Activated naive CD4-positive, alpha-beta T cell treated with anti-CD3 and anti-CD28 coated beads, Interleukin-2, amount 10 ng/mL, durations not matched to agents 7 days and 5 days (primary cell): ENCODE measurements around the gene GNG14.
A peak's percentile ranks its signal among the peaks of the same experiment; 100 is the strongest.
"Not testable (repeated sequence)": the region's sequence is repeated elsewhere in the genome, so short reads cannot be mapped to it uniquely, and the experiment has no call there.

Source experiments
- CTCF ChIA-PET: fragments of 350-600 bp; sonication (Branson Sonifier 250); formaldehyde crosslinking; loops from one replicate; lab custom pipeline; 2021; ENCODE audit warnings: antibody characterized with exemption; lab: Charles Lee
- DNase-seq: peaks from one replicate; pipeline ENCODE4 v3.0.0-alpha.2; 2020
- H3K27ac Mint-ChIP-seq: one replicate; pipeline ENCODE4 v1.8.0; 2021; ENCODE audit warnings: mild to moderate bottlenecking, moderate library complexity, mixed read lengths
- H3K27me3 Mint-ChIP-seq: one replicate; pipeline ENCODE4 v1.8.0; 2021; ENCODE audit warnings: mild to moderate bottlenecking, mixed read lengths
- H3K36me3 Mint-ChIP-seq: one replicate; pipeline ENCODE4 v1.8.0; 2021; ENCODE audit warnings: mixed read lengths
- H3K4me1 Mint-ChIP-seq: one replicate; pipeline ENCODE4 v1.8.0; 2021; ENCODE audit warnings: mixed read lengths
- H3K4me3 Mint-ChIP-seq: one replicate; pipeline ENCODE4 v1.8.0; 2021; ENCODE audit warnings: mild to moderate bottlenecking, moderate library complexity, mixed read lengths
- H3K9me3 Mint-ChIP-seq: one replicate; pipeline ENCODE4 v1.8.0; 2021; ENCODE audit warnings: mixed read lengths

The GNG14 gene

DNA sequence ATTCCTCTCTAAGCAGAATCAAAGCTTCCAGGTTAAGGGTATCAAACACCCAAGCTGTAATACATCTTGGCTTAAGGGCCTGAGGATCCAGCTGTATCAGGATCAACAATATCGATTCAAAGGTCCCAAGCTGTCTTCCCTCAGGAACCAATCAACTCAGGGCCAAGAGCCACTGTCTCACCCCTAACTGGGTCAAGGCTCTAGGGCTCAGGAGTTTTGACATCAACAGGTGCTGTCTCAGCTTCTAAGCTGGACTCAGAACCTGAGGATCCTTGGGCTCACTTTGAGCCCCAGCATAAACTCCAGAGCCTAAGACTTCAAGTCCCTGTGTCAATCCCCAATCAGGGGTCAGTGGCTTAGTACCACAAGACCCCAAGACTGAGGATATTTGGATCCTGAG is 7.7 kb downstream of the GNG14 start:
- DNase-seq, result no peak
- Mint-ChIP-seq H3K36me3 (peaks cover 8% of the 10 kb centered on the region), H3K4me3 (peak overlapping the region; percentile 88), H3K9me3 (no peaks in the 10 kb centered on the region), H3K4me1 (peaks cover 24% of the 10 kb centered on the region), H3K27ac (no peak overlapping the region), H3K27me3 (no peaks in the 10 kb centered on the region)
- CTCF ChIA-PET, result interaction anchor here (0.8 to 0.9 kb wide), 3 partner anchors 17 to 26 kb away, joined by 3 to 4 read pairs (median 4); no protein-coding TSS in a partner anchor

GRCh38 chr19:12695997-12696365 is 8.2 kb downstream of the GNG14 start:
- H3K9me3 Mint-ChIP-seq, result no peaks in the 10 kb centered on the region
- no peaks in the 10 kb centered on the region for H3K27me3 Mint-ChIP-seq
- H3K4me1 Mint-ChIP-seq, result peaks cover 24% of the 10 kb centered on the region
- H3K27ac Mint-ChIP-seq, result peak overlapping the region; percentile 97
- peaks cover 12% of the 10 kb centered on the region for H3K36me3 Mint-ChIP-seq
- H3K4me3 Mint-ChIP-seq, result peak overlapping the region; percentile 88
- CTCF ChIA-PET, result interaction anchor here (0.8 kb wide), 1 partner anchor 19 kb away, joined by 4 read pairs; no protein-coding TSS in a partner anchor
- DNase-seq, result peak; percentile 49

DNA sequence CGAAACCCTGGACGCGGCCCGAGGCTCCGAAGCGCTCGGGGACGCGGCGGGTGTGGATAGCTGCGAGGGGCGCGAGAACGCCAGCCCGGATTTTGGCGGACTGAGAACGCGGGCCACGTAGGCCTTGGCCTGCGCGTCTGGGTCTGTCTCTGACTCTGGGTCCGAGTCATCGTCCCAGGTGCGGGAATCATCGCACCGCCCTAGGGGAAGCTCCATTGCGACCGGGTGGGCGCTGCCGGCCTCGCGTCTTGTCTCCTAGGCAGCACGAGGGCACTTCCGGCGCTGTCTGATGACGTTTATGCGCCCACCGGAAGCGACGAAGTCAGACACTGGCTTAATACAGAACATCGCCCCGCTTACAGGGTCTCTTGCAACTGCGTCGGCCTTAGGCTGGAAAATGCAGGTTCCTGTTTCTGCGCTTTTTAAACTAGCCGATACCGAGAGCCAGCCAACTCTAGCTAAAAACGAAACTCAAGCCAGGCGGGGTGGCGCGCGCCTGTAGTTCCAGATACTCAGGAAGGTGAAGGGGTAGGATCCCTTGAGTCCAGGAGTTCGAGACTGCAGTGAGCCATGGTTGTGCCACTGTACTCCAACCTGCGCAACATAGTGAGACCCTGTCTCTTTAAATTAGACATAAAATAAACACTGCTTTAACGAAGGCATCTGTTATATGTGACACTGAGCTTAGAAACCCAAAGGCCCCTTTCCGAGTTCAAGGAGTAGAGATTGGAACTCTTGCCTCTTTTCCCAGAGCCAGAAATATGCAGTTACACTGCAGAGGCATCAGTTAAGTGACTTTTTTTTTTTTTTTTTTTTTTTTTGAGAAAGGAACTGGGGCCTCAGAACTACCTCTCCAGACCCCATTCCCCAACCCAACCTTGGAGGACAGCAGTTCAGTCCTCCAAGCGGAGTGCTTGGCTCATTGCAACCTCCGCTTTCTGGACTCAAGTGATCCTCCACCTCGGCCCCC is 8.9 kb downstream of the GNG14 start, which contains the start of gene FBXW9:
TSS of gene FBXW9 (minus strand) at position 266 of the 970 bp plus-strand sequence. CDS start at position 216, 50 bp downstream.
- H3K4me3 Mint-ChIP-seq, result peak within 1 kb of the TSS; percentile 88
- no peaks in the 10 kb centered on the region for H3K9me3 Mint-ChIP-seq
- peaks cover 24% of the 10 kb centered on the region for H3K4me1 Mint-ChIP-seq
- H3K27ac Mint-ChIP-seq, result peak within 1 kb of the TSS; percentile 97
- peak; percentile 99 for DNase-seq
- no peaks in the 10 kb centered on the region for H3K27me3 Mint-ChIP-seq
- CTCF ChIA-PET, result no interaction called here
- peaks cover 12% of the 10 kb centered on the region for H3K36me3 Mint-ChIP-seq

DNA sequence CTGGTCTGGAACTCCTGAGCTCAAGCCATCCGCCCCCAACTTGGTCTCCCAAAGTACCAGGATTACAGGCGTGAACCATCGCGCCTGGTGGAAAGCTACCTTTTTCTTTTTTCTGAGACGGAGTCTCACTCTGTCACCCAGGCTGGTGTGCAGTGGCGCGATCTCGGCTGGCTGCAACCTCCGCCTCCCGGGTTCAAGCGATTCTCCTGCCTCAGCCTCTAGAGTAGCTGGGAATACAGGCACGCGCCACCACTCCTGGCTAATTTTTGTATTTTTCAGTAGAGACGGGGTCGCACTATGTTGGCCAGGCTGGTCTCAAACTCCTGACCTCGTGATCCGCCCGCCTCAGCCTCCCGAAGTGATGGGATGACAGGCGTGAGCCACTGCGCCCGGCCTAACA is 9.6 kb downstream of the GNG14 start:
- H3K27ac Mint-ChIP-seq, result peak overlapping the region; percentile 81
- DNase-seq, CTCF ChIA-PET, H3K9me3 Mint-ChIP-seq, H3K27me3 Mint-ChIP-seq: not testable (repeated sequence)
- H3K4me1 Mint-ChIP-seq, result peaks cover 24% of the 10 kb centered on the region
- H3K4me3 Mint-ChIP-seq, result peak overlapping the region; percentile 88
- H3K36me3 Mint-ChIP-seq, result peaks cover 15% of the 10 kb centered on the region

DNA sequence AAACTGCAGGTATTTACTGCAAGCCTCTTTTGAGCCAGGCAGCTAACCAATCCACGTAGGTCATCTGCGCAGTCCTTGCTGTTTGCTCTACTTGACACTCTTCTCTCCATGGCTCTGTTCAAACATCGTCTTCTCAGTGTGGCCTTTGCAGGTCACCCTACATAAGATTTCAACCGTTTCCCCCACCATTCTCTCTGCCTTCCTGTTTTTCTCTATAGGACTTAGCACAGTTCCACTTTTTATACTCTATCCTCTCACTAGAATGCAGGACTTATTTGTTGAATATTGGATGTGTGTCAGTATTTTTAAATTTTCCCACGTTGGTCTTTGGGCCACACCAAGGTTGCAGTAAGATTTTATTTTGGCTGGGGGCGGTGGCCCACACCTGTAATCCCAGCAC is 10.3 kb downstream of the GNG14 start:
- Mint-ChIP-seq H3K4me1 (peaks cover 24% of the 10 kb centered on the region), H3K4me3 (peak overlapping the region; percentile 47), H3K27ac (peak overlapping the region; percentile 64), H3K36me3 (peaks cover 20% of the 10 kb centered on the region), H3K27me3 (no peaks in the 10 kb centered on the region), H3K9me3 (no peaks in the 10 kb centered on the region)
- CTCF ChIA-PET, result no interaction called here
- DNase-seq, result no peak

GRCh38 chr19:12701596-12702282 is 13.9 kb downstream of the GNG14 start:
- Mint-ChIP-seq H3K4me1 (peaks cover 8% of the 10 kb centered on the region), H3K27ac (no peak overlapping the region), H3K9me3 (no peaks in the 10 kb centered on the region), H3K27me3 (no peaks in the 10 kb centered on the region), H3K36me3 (peaks cover 43% of the 10 kb centered on the region), H3K4me3 (no peak overlapping the region)
- CTCF ChIA-PET, result no interaction called here
- no peak for DNase-seq

- H3K36me3 Mint-ChIP-seq, result peaks cover 48% of the 10 kb centered on the region
- peak overlapping the region; percentile 11 for H3K27ac Mint-ChIP-seq
- CTCF ChIA-PET, result no interaction called here
Measured at GRCh38 chr19:12703046-12703445, 15.2 kb downstream of the GNG14 start.

DNA sequence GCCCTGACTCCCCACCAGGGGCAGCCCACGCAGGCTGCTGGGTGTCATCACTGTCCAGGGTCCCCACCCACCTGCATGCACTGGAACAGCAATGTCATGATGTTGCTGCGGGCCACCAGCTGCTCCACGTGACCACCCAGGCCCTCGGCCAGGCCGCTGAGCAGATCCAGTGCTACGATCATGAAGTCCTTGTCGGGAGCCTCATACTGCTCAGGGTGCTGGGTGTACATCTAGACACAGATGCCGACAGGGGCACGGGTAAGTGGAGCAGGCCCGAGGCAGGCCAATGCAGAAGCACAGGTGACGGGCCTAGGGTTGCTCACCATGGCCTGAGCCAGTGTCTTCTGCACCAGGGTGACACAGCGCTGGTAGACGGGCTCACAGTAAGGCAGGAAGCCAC is 17.4 kb downstream of the GNG14 start:
- Mint-ChIP-seq H3K9me3 (no peaks in the 10 kb centered on the region), H3K4me3 (no peak overlapping the region), H3K27me3 (no peaks in the 10 kb centered on the region), H3K36me3 (peaks cover 49% of the 10 kb centered on the region), H3K4me1 (no peaks in the 10 kb centered on the region), H3K27ac (no peak overlapping the region)
- CTCF ChIA-PET, result no interaction called here
- DNase-seq, result no peak

More at GRCh38 chr19:12703046-12703445, 15.2 kb downstream of the GNG14 start:
- no peak for DNase-seq
- Mint-ChIP-seq H3K27me3 (no peaks in the 10 kb centered on the region), H3K9me3 (no peaks in the 10 kb centered on the region), H3K4me1 (peaks cover 2% of the 10 kb centered on the region), H3K4me3 (no peak overlapping the region)

GRCh38 chr19:12705654-12706331 is 18.0 kb downstream of the GNG14 start:
- H3K27me3 Mint-ChIP-seq, result no peaks in the 10 kb centered on the region
- peaks cover 53% of the 10 kb centered on the region for H3K36me3 Mint-ChIP-seq
- no peaks in the 10 kb centered on the region for H3K4me1 Mint-ChIP-seq
- no peak overlapping the region for H3K4me3 Mint-ChIP-seq
- DNase-seq, result no peak
- H3K27ac Mint-ChIP-seq, result no peak overlapping the region
- no peaks in the 10 kb centered on the region for H3K9me3 Mint-ChIP-seq
- CTCF ChIA-PET, result no interaction called here

DNA sequence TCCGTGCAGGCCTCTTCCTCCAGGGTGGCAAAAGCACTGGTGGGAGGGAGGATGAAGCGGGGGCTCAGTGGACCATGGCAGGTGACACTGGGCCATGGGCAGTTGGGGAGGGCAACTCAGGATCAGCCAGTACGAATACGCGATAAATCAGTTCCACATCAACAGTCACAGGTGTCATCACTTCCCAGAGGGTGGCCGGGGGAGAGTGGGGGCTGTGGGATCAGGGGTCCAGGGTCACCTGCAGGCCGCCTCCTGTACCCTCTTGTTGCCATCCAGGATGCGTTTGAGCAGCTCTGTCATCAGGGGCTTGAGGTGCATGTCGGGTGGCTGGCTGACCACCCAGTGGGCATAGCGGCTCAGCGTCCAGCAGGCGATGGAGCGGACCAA is 18.5 kb downstream of the GNG14 start:
- Mint-ChIP-seq H3K36me3 (peaks cover 57% of the 10 kb centered on the region), H3K9me3 (no peaks in the 10 kb centered on the region), H3K27ac (no peak overlapping the region), H3K27me3 (no peaks in the 10 kb centered on the region), H3K4me1 (no peaks in the 10 kb centered on the region), H3K4me3 (no peak overlapping the region)
- CTCF ChIA-PET, result no interaction called here
- DNase-seq, result no peak

DNA sequence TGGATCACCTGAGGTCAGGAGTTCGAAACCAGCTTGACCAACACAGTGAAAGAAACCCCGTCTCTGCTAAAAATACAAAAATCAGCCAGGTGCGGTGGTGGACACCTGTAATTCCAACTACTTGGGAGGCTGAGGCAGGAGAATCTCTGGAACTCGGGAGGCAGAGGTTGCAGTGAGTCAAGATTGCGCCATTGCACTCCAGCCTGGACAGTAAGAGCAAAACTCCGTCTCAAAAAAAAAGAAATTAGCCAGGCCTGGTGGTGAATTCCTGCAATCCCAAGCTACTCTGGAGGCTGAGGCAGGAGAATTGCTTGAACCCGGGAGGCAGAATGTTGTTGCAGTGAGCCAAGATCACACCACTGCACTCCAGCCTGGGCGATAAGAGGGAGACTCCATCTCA is 20.8 kb downstream of the GNG14 start:
- H3K9me3 Mint-ChIP-seq, result no peaks in the 10 kb centered on the region
- peaks cover 57% of the 10 kb centered on the region for H3K36me3 Mint-ChIP-seq
- H3K27me3 Mint-ChIP-seq, result no peaks in the 10 kb centered on the region
- H3K27ac Mint-ChIP-seq, result no peak overlapping the region
- no peak for DNase-seq
- no peak overlapping the region for H3K4me3 Mint-ChIP-seq
- CTCF ChIA-PET, result interaction anchor here (1.4 to 2.3 kb wide), 3 partner anchors 49 to 87 kb away, joined by 3 to 6 read pairs (median 4); no protein-coding TSS in a partner anchor
- no peaks in the 10 kb centered on the region for H3K4me1 Mint-ChIP-seq

DNA sequence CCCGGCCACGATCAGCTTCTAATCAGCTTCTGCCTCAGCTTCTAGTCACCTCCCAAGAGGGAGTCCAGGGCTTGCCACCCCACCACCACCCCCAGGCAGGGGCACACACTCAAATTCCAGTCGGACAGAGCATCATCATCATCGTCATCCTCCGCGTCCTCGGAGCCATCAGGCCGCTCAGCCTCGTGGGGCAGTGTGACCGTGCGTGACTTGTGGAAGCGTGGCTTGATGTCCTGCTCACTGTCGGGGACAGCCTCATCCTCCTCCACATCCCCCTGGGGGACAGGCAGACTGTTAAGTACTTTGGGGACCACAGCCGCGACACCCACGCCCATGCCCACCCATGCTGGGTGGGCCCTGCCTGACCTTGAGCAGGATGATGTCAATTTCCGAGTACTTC is 23.4 kb downstream of the GNG14 start:
- H3K4me1 Mint-ChIP-seq, result no peaks in the 10 kb centered on the region
- DNase-seq, result no peak
- peaks cover 54% of the 10 kb centered on the region for H3K36me3 Mint-ChIP-seq
- H3K4me3 Mint-ChIP-seq, result no peak overlapping the region
- CTCF ChIA-PET, result interaction anchor here (0.9 kb wide), 1 partner anchor 137 kb away, joined by 3 read pairs; no protein-coding TSS in a partner anchor
- H3K9me3 Mint-ChIP-seq, result no peaks in the 10 kb centered on the region
- no peak overlapping the region for H3K27ac Mint-ChIP-seq
- H3K27me3 Mint-ChIP-seq, result no peaks in the 10 kb centered on the region

- H3K27me3 Mint-ChIP-seq, H3K4me1 Mint-ChIP-seq, H3K27ac Mint-ChIP-seq, H3K4me3 Mint-ChIP-seq, H3K9me3 Mint-ChIP-seq, CTCF ChIA-PET: not testable (repeated sequence)
- peaks cover 51% of the 10 kb centered on the region for H3K36me3 Mint-ChIP-seq
- DNase-seq, result peak; percentile 44
Measured at GRCh38 chr19:12712077-12712476, 24.3 kb downstream of the GNG14 start.

- DNase-seq, H3K4me1 Mint-ChIP-seq, H3K4me3 Mint-ChIP-seq, H3K9me3 Mint-ChIP-seq, H3K27me3 Mint-ChIP-seq, H3K27ac Mint-ChIP-seq: not testable (repeated sequence)
- CTCF ChIA-PET, result interaction anchor here (1.4 to 6.0 kb wide), 3 partner anchors 29 to 47 kb away, joined by 3 to 35 read pairs (median 5); no protein-coding TSS in a partner anchor
- peaks cover 48% of the 10 kb centered on the region for H3K36me3 Mint-ChIP-seq
Measured at GRCh38 chr19:12713304-12713703, 25.5 kb downstream of the GNG14 start.
